GM23248 (cell line): ENCODE measurements around the gene OR10H5. TPM values are rescaled to one million over a fixed set of nuclear protein-coding genes. Genes with fewer than 3 reads are reported as not detected.
"Not testable (repeated sequence)": the region's sequence is repeated elsewhere in the genome, so short reads cannot be mapped to it uniquely, and the experiment has no call there.

Source experiments
- DNase-seq: peaks from one replicate; pipeline ENCODE4 v3.0.0-alpha.2; 2015
- H2AFZ ChIP-seq: fragments of 200-600 bp; sonication (generic); 2 replicates; pipeline ENCODE4 v1.6.1; 2016; ENCODE audit warnings: antibody characterized with exemption
- H3F3A ChIP-seq: fragments of 200-600 bp; sonication (generic); 2 replicates; pipeline ENCODE4 v1.6.1; 2016; ENCODE audit warnings: mild to moderate bottlenecking, antibody characterized with exemption, mixed run types; ENCODE audit not compliant: insufficient read depth
- H3K27ac ChIP-seq: fragments of 200-600 bp; sonication (generic); 2 replicates; pipeline ENCODE4 v1.5.1; 2016; ENCODE audit warnings: mild to moderate bottlenecking
- H3K27me3 ChIP-seq: fragments of 200-600 bp; sonication (generic); replicated peaks from 2 replicates; pipeline ENCODE4 v1.6.1; 2016; ENCODE audit warnings: mild to moderate bottlenecking; ENCODE audit not compliant: insufficient read depth
- H3K36me3 ChIP-seq: fragments of 200-600 bp; sonication (generic); 2 replicates; pipeline ENCODE4 v1.6.1; 2016; ENCODE audit warnings: low read depth, mild to moderate bottlenecking
- H3K4me1 ChIP-seq: fragments of 200-600 bp; sonication (generic); 2 replicates; pipeline ENCODE4 v1.6.1; 2016; ENCODE audit warnings: mild to moderate bottlenecking; ENCODE audit not compliant: insufficient read depth
- H3K4me2 ChIP-seq: fragments of 200-600 bp; sonication (generic); one replicate; pipeline ENCODE4 v1.6.1; 2016; ENCODE audit warnings: mild to moderate bottlenecking; ENCODE audit not compliant: unreplicated experiment
- H3K4me3 ChIP-seq: fragments of 200-600 bp; sonication (generic); 2 replicates; pipeline ENCODE4 v1.5.1; 2016; ENCODE audit warnings: mild to moderate bottlenecking
- H3K79me2 ChIP-seq: fragments of 200-600 bp; sonication (generic); 2 replicates; pipeline ENCODE4 v1.6.1; 2016; ENCODE audit warnings: mild to moderate bottlenecking; ENCODE audit not compliant: insufficient read depth
- H3K9ac ChIP-seq: fragments of 200-600 bp; sonication (generic); 2 replicates; pipeline ENCODE4 v1.6.1; 2016; ENCODE audit warnings: mild to moderate bottlenecking
- H3K9me2 ChIP-seq: fragments of 200-600 bp; sonication (generic); 2 replicates; pipeline ENCODE4 v1.6.1; 2016; ENCODE audit warnings: mixed run types, mild to moderate bottlenecking, moderate library complexity; ENCODE audit not compliant: insufficient read depth
- H3K9me3 ChIP-seq: fragments of 200-600 bp; sonication (generic); one replicate; pipeline ENCODE4 v1.6.1; 2017; ENCODE audit warnings: low read depth
- H4K20me1 ChIP-seq: fragments of 200-600 bp; sonication (generic); 2 replicates; pipeline ENCODE4 v1.6.0; 2016; ENCODE audit not compliant: insufficient read depth
- EZH2 ChIP-seq: fragments of 200-600 bp; sonication (generic); IDR thresholded peaks from 2 replicates; pipeline ENCODE4 v1.6.1; 2018; ENCODE audit warnings: antibody characterized with exemption, mild to moderate bottlenecking; ENCODE audit not compliant: insufficient read depth, poor library complexity, severe bottlenecking
- EZH2phosphoT487 ChIP-seq: fragments of 200-600 bp; sonication (generic); IDR thresholded peaks from 2 replicates; pipeline ENCODE4 v1.6.1; 2018; ENCODE audit warnings: antibody characterized with exemption, moderate library complexity, mild to moderate bottlenecking, low read depth; ENCODE audit not compliant: insufficient read depth
- WGBS, 2 experiments: methylation state at CpG; one replicate each; pipeline ENCODE4 v1.1.6; 2015 to 2017; ENCODE audit warnings: low lambda C conversion rate in 2 of 2, low coverage in 1 of 2; ENCODE audit errors: missing lambda C conversion rate in 2 of 2; 5-methylcytosine and 5-hydroxymethylcytosine counted together
- in situ Hi-C: fragments of 300-500 bp; cut with MboI; formaldehyde crosslinking; loops from 2 replicates; pipeline ENCODE4 v1.15.0; 2020
- polyA plus RNA-seq: library from polyadenylated mRNA; unstranded; fragments of >200 nt; fragmentation: Nextera tagmentation; extraction: Ambion mirVana; gene quantifications from 2 replicates; pipeline ENCODE4 v1.2.1, GENCODE V29; 2016
- total RNA-seq: library from RNA; depleted of rRNA; stranded (reverse); fragments of >200 nt; shearing (Covaris generic); gene quantifications from 2 replicates; pipeline ENCODE4 v1.2.3, GENCODE V29; 2014

The OR10H5 gene
- total and polyA plus RNA-seq, 2 experiments from 2014 or later = not detected

- 45 to 52% methylated on average over 5 of the region's 5 CpGs for WGBS, 2 experiments
- DNase-seq = no peak
- Histone ChIP-seq H3K36me3 (no peaks in the 10 kb centered on the region), H3K4me1 (no peaks in the 10 kb centered on the region), H3K9ac (no peak overlapping the region), H4K20me1 (no peaks in the 10 kb centered on the region), H3K27ac (no peak overlapping the region), H3K79me2 (no peaks in the 10 kb centered on the region), H3K9me3 (no peaks in the 10 kb centered on the region), H3F3A (no peaks in the 10 kb centered on the region), H2AFZ (no peak overlapping the region), H3K9me2 (no peaks in the 10 kb centered on the region), H3K4me2 (no peak overlapping the region), H3K4me3 (no peak overlapping the region), H3K27me3 (no peaks in the 10 kb centered on the region)
- TF ChIP-seq EZH2 = no peak
- TF ChIP-seq EZH2phosphoT487 = no peak
- in situ Hi-C loops = no loop called here
Measured at GRCh38 chr19:15781661-15782060, 5.8 kb upstream of the OR10H5 start.

- Histone ChIP-seq H3K4me2 (no peak overlapping the region), H3K36me3 (no peaks in the 10 kb centered on the region), H3F3A (no peaks in the 10 kb centered on the region), H3K4me1 (no peaks in the 10 kb centered on the region), H3K9ac (no peak overlapping the region), H3K4me3 (no peak overlapping the region), H3K9me2 (no peaks in the 10 kb centered on the region), H3K27me3 (no peaks in the 10 kb centered on the region), H3K79me2 (no peaks in the 10 kb centered on the region), H3K9me3 (no peaks in the 10 kb centered on the region), H3K27ac (no peak overlapping the region), H2AFZ (no peak overlapping the region), H4K20me1 (no peaks in the 10 kb centered on the region)
- in situ Hi-C loops = no loop called here
- DNase-seq = no peak
- 44 to 45% methylated on average over 3 of the region's 3 CpGs for WGBS, 2 experiments
- no peak for TF ChIP-seq EZH2
Measured at GRCh38 chr19:15782211-15782610, 5.2 kb upstream of the OR10H5 start.

GRCh38 chr19:15782896-15783295, 4.6 kb upstream of the OR10H5 start:
- H3K9ac ChIP-seq = not testable (repeated sequence)
- WGBS, 2 experiments = 25 to 29% methylated on average over 7 of the region's 7 CpGs

GRCh38 chr19:15788594-15789270, 1.3 kb downstream of the OR10H5 start:
- Histone ChIP-seq H3K27ac (no peak overlapping the region), H3K36me3 (no peaks in the 10 kb centered on the region), H3K9me3 (no peaks in the 10 kb centered on the region), H4K20me1 (no peaks in the 10 kb centered on the region), H3K9ac (no peak overlapping the region), H2AFZ (no peak overlapping the region), H3K4me2 (no peak overlapping the region), H3K4me1 (no peaks in the 10 kb centered on the region), H3K27me3 (no peaks in the 10 kb centered on the region), H3K9me2 (no peaks in the 10 kb centered on the region), H3K79me2 (no peaks in the 10 kb centered on the region), H3F3A (no peaks in the 10 kb centered on the region), H3K4me3 (no peak overlapping the region)
- 21 to 36% methylated on average over 4 of the region's 4 CpGs for WGBS, 2 experiments
- TF ChIP-seq EZH2 (no peak), EZH2phosphoT487 (no peak)
- in situ Hi-C loops = no loop called here
- DNase-seq = no peak

More at GRCh38 chr19:15782896-15783295, 4.6 kb upstream of the OR10H5 start:
- H3K27me3 ChIP-seq, H3K9me2 ChIP-seq, H3K36me3 ChIP-seq, H2AFZ ChIP-seq, H3F3A ChIP-seq, H3K4me1 ChIP-seq, H3K9me3 ChIP-seq, H3K4me3 ChIP-seq, H4K20me1 ChIP-seq, H3K79me2 ChIP-seq, H3K4me2 ChIP-seq, H3K27ac ChIP-seq, in situ Hi-C loops, DNase-seq: not testable (repeated sequence)

- H3K9me2 ChIP-seq = no peaks in the 10 kb centered on the region
- no peak overlapping the region for H3K4me2 ChIP-seq
- no peak overlapping the region for H2AFZ ChIP-seq
- no peaks in the 10 kb centered on the region for H3K36me3 ChIP-seq
- H3K27ac ChIP-seq = no peak overlapping the region
- no peaks in the 10 kb centered on the region for H3K9me3 ChIP-seq
- in situ Hi-C loops = no loop called here
- no peaks in the 10 kb centered on the region for H3K27me3 ChIP-seq
- no peak overlapping the region for H3K9ac ChIP-seq
- no peaks in the 10 kb centered on the region for H3K79me2 ChIP-seq
- H3F3A ChIP-seq = no peaks in the 10 kb centered on the region
- H3K4me1 ChIP-seq = no peaks in the 10 kb centered on the region
- WGBS, 2 experiments = 22 to 24% methylated on average over 6 of the region's 6 CpGs
- no peaks in the 10 kb centered on the region for H4K20me1 ChIP-seq
- no peak for TF ChIP-seq EZH2
- no peak for TF ChIP-seq EZH2phosphoT487
- no peak overlapping the region for H3K4me3 ChIP-seq
- no peak for DNase-seq
Measured at GRCh38 chr19:15790096-15790495, 2.6 kb downstream of the OR10H5 start.

GRCh38 chr19:15794279-15794678, 6.8 kb downstream of the OR10H5 start:
- H3F3A ChIP-seq, H3K27me3 ChIP-seq, H3K4me2 ChIP-seq, DNase-seq, H3K4me3 ChIP-seq, H3K4me1 ChIP-seq, in situ Hi-C loops, H3K36me3 ChIP-seq, H3K79me2 ChIP-seq, H3K9me2 ChIP-seq, H2AFZ ChIP-seq, H4K20me1 ChIP-seq, H3K9me3 ChIP-seq, H3K9ac ChIP-seq, H3K27ac ChIP-seq: not testable (repeated sequence)
- 59 to 63% methylated on average over 18 of the region's 18 CpGs for WGBS, 2 experiments
